Activated naive CD4-positive, alpha-beta T cell treated with Interleukin-2 at 50 U/mL for 16 hours (primary cell): ENCODE results near the gene CEMP1.

ENCODE experiments used
- DNase-seq: peaks from one replicate; pipeline ENCODE4 v3.0.0-alpha.2; 2020

The CEMP1 gene

GRCh38 chr16:2483939-2484897, 47.0 kb downstream of the CEMP1 start:
- no peak for DNase-seq

DNA sequence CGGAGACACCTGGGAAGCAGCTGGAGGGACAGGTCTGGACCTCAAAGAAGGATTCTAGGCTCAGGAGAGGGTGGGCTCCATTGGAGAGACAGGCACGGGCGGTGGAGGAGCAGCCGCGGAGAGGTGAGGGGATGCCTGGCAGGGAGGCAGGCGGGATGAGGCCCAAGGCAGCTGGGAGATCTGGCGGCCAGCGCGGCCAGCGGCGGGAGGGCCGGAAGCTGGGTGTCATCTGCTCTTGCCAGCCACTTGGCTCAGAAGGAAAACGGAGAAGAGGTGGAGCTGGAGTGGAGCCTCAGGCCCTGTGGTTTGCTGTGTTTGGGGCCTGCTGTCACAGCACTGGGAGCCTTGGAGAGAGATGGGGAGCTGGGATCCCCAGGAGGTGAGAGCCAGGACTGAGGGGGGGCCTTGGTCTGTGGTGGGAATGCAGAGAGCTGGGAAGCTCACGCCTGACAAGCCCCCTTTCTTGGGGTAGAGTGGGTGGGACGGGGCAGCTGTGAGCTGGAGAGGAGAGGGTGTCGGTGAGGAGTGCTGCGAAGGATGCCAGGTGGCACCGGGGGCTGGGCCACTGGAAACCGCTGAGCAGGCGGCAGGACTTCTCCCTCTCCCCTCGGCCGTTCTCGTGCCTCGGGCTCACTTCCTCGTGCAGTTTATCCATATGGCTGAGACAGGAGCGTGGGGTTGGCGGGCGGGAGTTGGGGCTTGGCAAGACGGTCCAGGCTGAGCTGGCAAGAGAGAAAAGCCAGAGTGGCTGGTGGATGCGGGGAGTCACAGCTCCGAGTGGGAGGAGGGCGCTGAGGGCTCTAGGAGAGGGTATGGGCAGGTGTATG, 48.3 kb downstream of the CEMP1 start:
- no peak for DNase-seq

GRCh38 chr16:2482249-2482648, 49.0 kb downstream of the CEMP1 start:
- DNase-seq = no peak

- DNase-seq = no peak
Observed at GRCh38 chr16:2481676-2482075, 49.5 kb downstream of the CEMP1 start.

- DNase-seq = no peak
Observed at GRCh38 chr16:2480948-2481347, 50.3 kb downstream of the CEMP1 start.
